Uterus (tissue), 4 donors: ENCODE data around the gene TXNDC11. TPM values are rescaled to one million over a fixed set of nuclear protein-coding genes. Genes with fewer than 3 reads are reported as not detected.

Source experiments
- DNase-seq, 2 donors: peaks; one replicate each; pipeline ENCODE4 v3.0.0-alpha.2; 2019 to 2020
- H3K27ac ChIP-seq, 2 donors: fragments of 200-600 bp; sonication (generic); 1 replicate in 1 of 2; 2 replicates in 1 of 2; pipeline ENCODE4 v1.5.1; 2016 to 2018
- H3K27me3 ChIP-seq, 2 donors: fragments of 200-600 bp; sonication (generic); one replicate each; pipeline ENCODE4 v1.5.1; 2018 to 2019; ENCODE audit warnings: control low read depth in 1 of 2
- H3K36me3 ChIP-seq, 2 donors: fragments of 200-600 bp; sonication (generic); one replicate each; pipeline ENCODE4 v1.5.1; 2019; ENCODE audit warnings: control low read depth in 1 of 2
- H3K4me1 ChIP-seq, 2 donors: fragments of 200-600 bp; sonication (generic); one replicate each; pipeline ENCODE4 v1.5.1; 2018 to 2019; ENCODE audit warnings: control low read depth in 1 of 2
- H3K4me3 ChIP-seq, 2 donors: fragments of 200-600 bp; sonication (generic); 1 replicate in 1 of 2; 2 replicates in 1 of 2; pipeline ENCODE4 v1.5.1; 2018 to 2019; ENCODE audit warnings: mild to moderate bottlenecking in 1 of 2
- H3K9me3 ChIP-seq, 2 donors: fragments of 200-600 bp; sonication (generic); one replicate each; pipeline ENCODE4 v1.5.1; 2019; ENCODE audit warnings: control low read depth in 1 of 2
- POLR2A ChIP-seq, 2 donors: fragments of 450-650 bp; IDR thresholded peaks; one replicate each; pipeline ENCODE4 v1.6.1; 2016; ENCODE audit warnings: antibody characterized with exemption in 2 of 2, mild to moderate bottlenecking in 1 of 2, moderate library complexity in 1 of 2
- intact Hi-C: fragments of 100-400 bp; cut with DNase I; formaldehyde crosslinking; loops from one replicate; pipeline ENCODE4 v1.15.1; 2023; ENCODE audit warnings: low total_unique reads
- total RNA-seq, 4 donors: library from RNA; depleted of rRNA in 3 of 4; stranded (reverse); fragments of >200 nt in 3 of 4; gene quantifications; one replicate each; pipeline versions ENCODE4 v1.1.0 to v1.2.4, GENCODE V29; 2014 to 2023
- TF ChIP-seq, protein P1 (sequence below), 4 experiments: fragments of 200-600 bp in 2 of 4; fragments of 450-650 bp in 2 of 4; sonication (generic) in 2 of 4; IDR thresholded peaks; one replicate each; pipeline ENCODE4 v1.5.1; 2016 to 2019; ENCODE audit warnings: antibody characterized with exemption in 4 of 4, mild to moderate bottlenecking in 2 of 4, moderate library complexity in 1 of 4
- donor health status: DM: yes; HTN: yes; CAD: no.

TXNDC11 gene
- total RNA-seq, 4 donors from 2014 or later = 6.1 to 52.0 (median 40.0) TPM

DNA sequence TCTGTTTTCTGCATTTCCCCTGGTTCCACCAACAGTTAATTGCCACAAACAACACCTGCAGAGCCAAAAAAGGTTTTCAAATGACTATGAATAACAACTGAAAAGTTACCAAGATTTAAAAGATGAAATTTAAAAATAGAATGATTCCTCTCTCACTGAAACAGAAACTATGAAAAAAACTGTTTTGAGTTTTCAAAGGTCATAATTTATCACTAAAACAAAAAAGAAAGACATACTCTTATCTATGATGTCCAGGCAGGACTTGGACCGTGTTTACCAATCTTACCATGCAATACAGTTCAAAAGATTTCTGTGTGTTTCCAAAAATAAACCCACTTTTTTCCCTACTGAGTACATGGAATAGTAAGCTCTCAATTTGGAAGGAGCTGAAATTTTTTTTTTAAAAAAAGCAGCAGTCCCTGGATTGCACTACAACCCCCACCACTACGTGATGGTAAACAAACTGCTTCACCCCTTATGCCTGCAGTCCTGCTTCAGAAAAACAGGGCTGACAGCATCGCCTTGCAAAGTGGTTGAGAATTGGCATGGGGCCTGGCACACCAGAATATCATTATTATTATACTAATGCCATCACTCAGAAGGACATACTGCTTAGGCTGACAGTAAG is 8.5 kb downstream of the TXNDC11 start:
- H3K4me1 ChIP-seq = peaks cover 0 to 4% of the 10 kb centered on the region in 2 donors
- DNase-seq = no peak
- no peak overlapping the region for H3K4me3 ChIP-seq
- intact Hi-C loops = no loop called here
- H3K27me3 ChIP-seq = no peaks in the 10 kb centered on the region
- no peaks in the 10 kb centered on the region for H3K36me3 ChIP-seq
- H3K27ac ChIP-seq = peak overlapping the region; percentile 1 to 77
- TF ChIP-seq, protein P1, sequence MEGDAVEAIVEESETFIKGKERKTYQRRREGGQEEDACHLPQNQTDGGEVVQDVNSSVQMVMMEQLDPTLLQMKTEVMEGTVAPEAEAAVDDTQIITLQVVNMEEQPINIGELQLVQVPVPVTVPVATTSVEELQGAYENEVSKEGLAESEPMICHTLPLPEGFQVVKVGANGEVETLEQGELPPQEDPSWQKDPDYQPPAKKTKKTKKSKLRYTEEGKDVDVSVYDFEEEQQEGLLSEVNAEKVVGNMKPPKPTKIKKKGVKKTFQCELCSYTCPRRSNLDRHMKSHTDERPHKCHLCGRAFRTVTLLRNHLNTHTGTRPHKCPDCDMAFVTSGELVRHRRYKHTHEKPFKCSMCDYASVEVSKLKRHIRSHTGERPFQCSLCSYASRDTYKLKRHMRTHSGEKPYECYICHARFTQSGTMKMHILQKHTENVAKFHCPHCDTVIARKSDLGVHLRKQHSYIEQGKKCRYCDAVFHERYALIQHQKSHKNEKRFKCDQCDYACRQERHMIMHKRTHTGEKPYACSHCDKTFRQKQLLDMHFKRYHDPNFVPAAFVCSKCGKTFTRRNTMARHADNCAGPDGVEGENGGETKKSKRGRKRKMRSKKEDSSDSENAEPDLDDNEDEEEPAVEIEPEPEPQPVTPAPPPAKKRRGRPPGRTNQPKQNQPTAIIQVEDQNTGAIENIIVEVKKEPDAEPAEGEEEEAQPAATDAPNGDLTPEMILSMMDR (IDR thresholded peaks at IDR 0.05) = no peak
- TF ChIP-seq POLR2A (IDR thresholded peaks at IDR 0.05) = no peak
- no peaks in the 10 kb centered on the region for H3K9me3 ChIP-seq

DNA sequence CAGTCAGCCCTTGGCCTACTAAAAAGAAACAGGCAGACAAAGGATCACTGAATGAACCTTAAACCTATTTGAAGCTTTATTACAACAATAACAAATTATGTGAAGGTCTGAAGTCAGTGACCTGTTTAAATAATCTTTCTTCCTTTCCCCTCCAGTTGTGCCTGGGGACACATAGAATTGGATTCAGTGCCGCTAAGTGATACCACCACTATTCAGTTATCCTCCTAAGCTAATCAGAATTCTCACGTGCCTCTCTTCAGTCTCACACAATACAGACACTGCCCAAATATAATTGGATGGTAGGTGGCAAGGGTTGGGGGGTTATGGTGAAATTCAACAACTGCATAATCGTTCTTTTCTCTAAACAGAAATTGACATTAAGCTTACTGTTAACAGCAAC is 11.4 kb downstream of the TXNDC11 start:
- TF ChIP-seq POLR2A (IDR thresholded peaks at IDR 0.05) = no peak
- TF ChIP-seq, protein P1 (IDR thresholded peaks at IDR 0.05) = no peak
- H3K4me1 ChIP-seq = no peaks in the 10 kb centered on the region
- intact Hi-C loops = no loop called here
- DNase-seq = no peak
- no peak overlapping the region for H3K27ac ChIP-seq
- H3K9me3 ChIP-seq = no peaks in the 10 kb centered on the region
- H3K4me3 ChIP-seq = no peak overlapping the region
- H3K36me3 ChIP-seq = no peaks in the 10 kb centered on the region
- no peaks in the 10 kb centered on the region for H3K27me3 ChIP-seq

DNA sequence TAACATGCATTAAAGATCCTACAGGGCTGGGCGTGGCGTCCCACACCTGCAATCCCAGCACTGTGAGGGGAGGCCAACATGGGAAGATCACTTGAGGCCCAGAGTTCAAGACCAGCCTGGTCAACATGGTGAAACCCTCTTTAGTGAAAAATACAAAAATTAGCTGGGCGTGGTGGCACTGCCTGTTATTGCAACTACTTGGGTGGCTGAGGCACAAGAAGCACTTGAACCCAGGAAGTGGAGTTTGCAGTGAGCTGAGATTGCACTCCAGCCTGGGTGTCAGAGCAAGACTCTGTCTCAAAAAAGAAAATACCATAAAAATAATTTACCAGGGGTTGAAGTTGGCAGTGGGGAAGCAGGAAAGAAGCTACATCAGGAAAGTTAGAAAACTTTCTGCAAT is 12.9 kb downstream of the TXNDC11 start:
- Histone ChIP-seq H3K36me3 (no peaks in the 10 kb centered on the region), H3K27me3 (no peaks in the 10 kb centered on the region), H3K27ac (no peak overlapping the region), H3K9me3 (no peaks in the 10 kb centered on the region), H3K4me1 (no peaks in the 10 kb centered on the region), H3K4me3 (no peak overlapping the region)
- no peak for DNase-seq
- intact Hi-C loops = no loop called here
- no peak for TF ChIP-seq POLR2A (IDR thresholded peaks at IDR 0.05)
- TF ChIP-seq, protein P1 (IDR thresholded peaks at IDR 0.05) = no peak

DNA sequence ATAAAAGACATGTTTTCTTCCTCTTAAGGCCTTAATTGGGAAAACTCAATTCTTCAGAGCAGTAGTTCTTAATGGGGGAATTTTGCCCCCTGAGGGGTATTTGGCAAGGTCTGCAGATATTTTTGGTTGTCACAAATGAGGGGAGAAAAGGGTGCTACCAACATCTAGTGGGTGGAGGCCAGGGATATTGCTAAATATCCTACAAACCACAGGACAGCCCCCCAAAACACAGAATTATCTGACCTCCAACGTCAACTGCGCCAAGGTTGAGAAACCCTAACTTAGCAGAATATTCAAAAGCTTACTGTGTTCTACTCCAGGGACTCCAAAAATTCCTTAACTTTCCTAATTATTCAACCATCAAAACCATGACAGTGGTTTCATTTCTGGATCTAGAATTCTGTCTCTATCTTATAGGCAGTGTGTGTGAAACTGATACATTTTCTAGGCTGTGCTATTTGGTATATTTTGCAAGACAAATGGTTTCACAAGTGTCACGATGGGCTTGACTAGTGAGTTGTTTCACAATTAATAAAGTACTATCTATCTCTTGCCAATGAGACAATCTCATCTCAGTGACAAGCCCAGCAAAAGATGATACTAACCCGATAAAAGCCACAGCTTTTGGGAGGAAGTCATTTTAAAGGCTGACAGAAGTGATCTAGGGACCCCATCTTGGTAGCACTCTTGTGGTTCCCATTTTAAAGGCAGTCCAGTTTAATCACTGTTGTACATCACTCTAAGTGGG is 14.7 kb downstream of the TXNDC11 start:
- Histone ChIP-seq H3K4me1 (no peaks in the 10 kb centered on the region), H3K36me3 (no peaks in the 10 kb centered on the region), H3K9me3 (no peaks in the 10 kb centered on the region), H3K4me3 (no peak overlapping the region), H3K27ac (no peak overlapping the region), H3K27me3 (no peaks in the 10 kb centered on the region)
- intact Hi-C loops = no loop called here
- DNase-seq = no peak
- TF ChIP-seq, protein P1 (IDR thresholded peaks at IDR 0.05) = no peak
- no peak for TF ChIP-seq POLR2A (IDR thresholded peaks at IDR 0.05)

DNA sequence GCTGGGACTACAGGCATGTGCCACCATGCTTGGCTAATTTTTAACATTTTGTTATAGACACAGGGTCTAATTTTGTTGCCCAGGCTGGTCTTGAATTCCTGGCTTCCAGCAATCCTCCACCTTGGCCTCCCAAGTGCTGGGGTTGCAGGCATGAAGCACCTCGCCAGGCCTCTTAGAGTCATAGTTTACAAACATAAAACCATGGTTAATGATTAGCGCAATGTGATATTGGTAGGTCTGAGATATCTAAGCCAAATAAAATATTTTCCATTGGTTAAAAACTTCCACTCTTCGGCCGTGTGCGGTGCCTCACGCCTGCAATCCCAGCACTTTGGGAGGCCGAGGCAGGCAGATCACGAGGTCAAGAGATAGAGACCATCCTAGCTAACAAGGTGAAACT is 16.6 kb downstream of the TXNDC11 start:
- H3K27ac ChIP-seq = no peak overlapping the region
- intact Hi-C loops = no loop called here
- no peaks in the 10 kb centered on the region for H3K9me3 ChIP-seq
- no peaks in the 10 kb centered on the region for H3K4me1 ChIP-seq
- TF ChIP-seq POLR2A (IDR thresholded peaks at IDR 0.05) = no peak
- TF ChIP-seq, protein P1 (IDR thresholded peaks at IDR 0.05) = no peak
- H3K36me3 ChIP-seq = no peaks in the 10 kb centered on the region
- DNase-seq = no peak
- H3K4me3 ChIP-seq = no peak overlapping the region
- H3K27me3 ChIP-seq = no peaks in the 10 kb centered on the region
